ENCODE measurements around the gene YBX3. TPM values are rescaled to one million over a fixed set of nuclear protein-coding genes. Genes with fewer than 3 reads are reported as not detected.
A peak's percentile ranks its signal among the peaks of the same experiment; 100 is the strongest.

YBX3 gene
- total RNA-seq, 5 donors from 2014 or later (not counting 1 experiment from before 2014, with no cell fraction given), result 14.8 to 101 (median 44.2) TPM

- ATAC-seq (replicated peaks in 1 of 4) (no peak), DNase-seq (no peak)
- Histone ChIP-seq H3K27me3 (replicated peaks in 1 of 2; ENCODE audit: control insufficient read depth in 2 of 2, extremely low read depth in 1 of 2, insufficient read depth in 2 of 2, low read length in 1 of 2) (no peaks in the 10 kb centered on the region), H3K4me1 (ENCODE audit: control insufficient read depth in 1 of 2, extremely low read depth in 1 of 2, insufficient read depth in 2 of 2, low read length in 2 of 2) (peaks cover 0 to 3% of the 10 kb centered on the region in 2 experiments), H3K4me3 (ENCODE audit: control insufficient read depth in 1 of 2, extremely low read depth in 1 of 2, low read length in 1 of 2) (no peak overlapping the region), H3K36me3 (ENCODE audit: control insufficient read depth in 2 of 2, extremely low read depth in 1 of 2, insufficient read depth in 1 of 2, low read length in 1 of 2) (peaks cover 0 to 2% of the 10 kb centered on the region in 2 donors), H3K9me3 (no peaks in the 10 kb centered on the region), H3K27ac (ENCODE audit: low read length) (no peak overlapping the region)
- WGBS (ENCODE audit: insufficient coverage), result no CpG with 5 or more reads among the region's 2 CpGs
- H3K4me1 Mint-ChIP-seq, result peaks cover 13 to 15% (median 13%) of the 10 kb centered on the region in 3 donors
- H3K27me3 Mint-ChIP-seq, result no peaks in the 10 kb centered on the region
- H3K36me3 Mint-ChIP-seq, result no peaks in the 10 kb centered on the region
- no peaks in the 10 kb centered on the region for H3K9me3 Mint-ChIP-seq
- H3K4me3 Mint-ChIP-seq, result no peak overlapping the region
- H3K27ac Mint-ChIP-seq, result no peak overlapping the region
- CTCF ChIA-PET, result interaction anchor here in 1 of 2 donors (0.6 kb wide), 2 partner anchors 100 to 576 kb away, joined by 3 read pairs; no protein-coding TSS in a partner anchor
- POLR2A ChIA-PET, result no interaction called here
These were observed 26.0 kb downstream of the YBX3 start for GRCh38 chr12:10697156-10697555.

- ChIA-PET POLR2A (no interaction called here), CTCF (no interaction called here)
- Mint-ChIP-seq H3K9me3 (peaks cover 0 to 9% (median 2%) of the 10 kb centered on the region in 3 donors), H3K27me3 (peaks cover 1% of the 10 kb centered on the region in 2 donors), H3K4me1 (no peaks in the 10 kb centered on the region), H3K36me3 (peaks cover 5% of the 10 kb centered on the region), H3K4me3 (no peak overlapping the region), H3K27ac (no peak overlapping the region)
- DNase-seq (no peak), ATAC-seq (replicated peaks in 1 of 4) (no peak)
- Histone ChIP-seq H3K9me3 (no peaks in the 10 kb centered on the region), H3K27ac (ENCODE audit: low read length) (no peak overlapping the region), H3K36me3 (ENCODE audit: control insufficient read depth in 2 of 2, extremely low read depth in 1 of 2, insufficient read depth in 1 of 2, low read length in 1 of 2) (no peaks in the 10 kb centered on the region), H3K4me1 (ENCODE audit: control insufficient read depth in 1 of 2, extremely low read depth in 1 of 2, insufficient read depth in 2 of 2, low read length in 2 of 2) (no peaks in the 10 kb centered on the region), H3K27me3 (replicated peaks in 1 of 2; ENCODE audit: control insufficient read depth in 2 of 2, extremely low read depth in 1 of 2, insufficient read depth in 2 of 2, low read length in 1 of 2) (no peaks in the 10 kb centered on the region), H3K4me3 (ENCODE audit: control insufficient read depth in 1 of 2, extremely low read depth in 1 of 2, low read length in 1 of 2) (no peak overlapping the region)
- 67% methylated on average over 1 of the region's 2 CpGs for WGBS (ENCODE audit: insufficient coverage)
These were observed 32.2 kb downstream of the YBX3 start for GRCh38 chr12:10690906-10691305.

- Mint-ChIP-seq H3K4me3 (no peak overlapping the region), H3K27me3 (peaks cover 10 to 11% of the 10 kb centered on the region in 2 donors), H3K27ac (no peak overlapping the region), H3K4me1 (no peaks in the 10 kb centered on the region), H3K9me3 (peaks cover 0 to 9% (median 2%) of the 10 kb centered on the region in 3 donors), H3K36me3 (peaks cover 5% of the 10 kb centered on the region)
- no peak for DNase-seq
- Histone ChIP-seq H3K4me3 (ENCODE audit: control insufficient read depth in 1 of 2, extremely low read depth in 1 of 2, low read length in 1 of 2) (no peak overlapping the region), H3K36me3 (ENCODE audit: control insufficient read depth in 2 of 2, extremely low read depth in 1 of 2, insufficient read depth in 1 of 2, low read length in 1 of 2) (no peaks in the 10 kb centered on the region), H3K4me1 (ENCODE audit: control insufficient read depth in 1 of 2, extremely low read depth in 1 of 2, insufficient read depth in 2 of 2, low read length in 2 of 2) (no peaks in the 10 kb centered on the region), H3K27me3 (replicated peaks in 1 of 2; ENCODE audit: control insufficient read depth in 2 of 2, extremely low read depth in 1 of 2, insufficient read depth in 2 of 2, low read length in 1 of 2) (no peaks in the 10 kb centered on the region), H3K9me3 (no peaks in the 10 kb centered on the region), H3K27ac (ENCODE audit: low read length) (no peak overlapping the region)
- WGBS (ENCODE audit: insufficient coverage), result 100% methylated on average over 1 of the region's 2 CpGs
- ATAC-seq (replicated peaks in 1 of 4), result no peak
- ChIA-PET POLR2A (no interaction called here), CTCF (no interaction called here)
These were observed 34.0 kb downstream of the YBX3 start for GRCh38 chr12:10689146-10689545.

GRCh38 chr12:10688042-10688441 is 35.1 kb downstream of the YBX3 start:
- Histone ChIP-seq H3K27ac (ENCODE audit: low read length) (no peak overlapping the region), H3K4me1 (ENCODE audit: control insufficient read depth in 1 of 2, extremely low read depth in 1 of 2, insufficient read depth in 2 of 2, low read length in 2 of 2) (no peaks in the 10 kb centered on the region), H3K27me3 (replicated peaks in 1 of 2; ENCODE audit: control insufficient read depth in 2 of 2, extremely low read depth in 1 of 2, insufficient read depth in 2 of 2, low read length in 1 of 2) (no peaks in the 10 kb centered on the region), H3K4me3 (ENCODE audit: control insufficient read depth in 1 of 2, extremely low read depth in 1 of 2, low read length in 1 of 2) (no peak overlapping the region), H3K36me3 (ENCODE audit: control insufficient read depth in 2 of 2, extremely low read depth in 1 of 2, insufficient read depth in 1 of 2, low read length in 1 of 2) (no peaks in the 10 kb centered on the region), H3K9me3 (no peaks in the 10 kb centered on the region)
- H3K4me1 Mint-ChIP-seq, result no peaks in the 10 kb centered on the region
- no peak overlapping the region for H3K27ac Mint-ChIP-seq
- peaks cover 5% of the 10 kb centered on the region for H3K36me3 Mint-ChIP-seq
- H3K4me3 Mint-ChIP-seq, result no peak overlapping the region
- peaks cover 0 to 9% (median 2%) of the 10 kb centered on the region in 3 donors for H3K9me3 Mint-ChIP-seq
- ATAC-seq (replicated peaks in 1 of 4) (no peak), DNase-seq (no peak)
- H3K27me3 Mint-ChIP-seq, result peaks cover 10 to 11% of the 10 kb centered on the region in 2 donors
- POLR2A ChIA-PET, result no interaction called here
- CTCF ChIA-PET, result no interaction called here
- WGBS (ENCODE audit: insufficient coverage), result 100% methylated on average over 1 of the region's 1 CpG

- H3K9me3 Mint-ChIP-seq, result no peaks in the 10 kb centered on the region
- peak; percentile 32 to 87 (median 66) for DNase-seq
- Histone ChIP-seq H3K9me3 (no peaks in the 10 kb centered on the region), H3K27ac (ENCODE audit: low read length) (peak within 1 kb of the TSS; percentile 55), H3K4me1 (ENCODE audit: control insufficient read depth in 1 of 2, extremely low read depth in 1 of 2, insufficient read depth in 2 of 2, low read length in 2 of 2) (peaks cover 11 to 20% of the 10 kb centered on the region in 2 experiments), H3K36me3 (ENCODE audit: control insufficient read depth in 2 of 2, extremely low read depth in 1 of 2, insufficient read depth in 1 of 2, low read length in 1 of 2) (no peaks in the 10 kb centered on the region), H3K4me3 (ENCODE audit: control insufficient read depth in 1 of 2, extremely low read depth in 1 of 2, low read length in 1 of 2) (peak within 1 kb of the TSS; percentile 39 to 42), H3K27me3 (replicated peaks in 1 of 2; ENCODE audit: control insufficient read depth in 2 of 2, extremely low read depth in 1 of 2, insufficient read depth in 2 of 2, low read length in 1 of 2) (peaks cover 0 to 8% of the 10 kb centered on the region in 2 experiments)
- H3K27me3 Mint-ChIP-seq, result peaks cover 22 to 24% of the 10 kb centered on the region in 2 donors
- ChIA-PET CTCF (interaction anchor here (0.5 to 1.0 kb wide), 3 partner anchors 12 to 931 kb away, joined by 4 to 6 read pairs (median 4); no protein-coding TSS in a partner anchor), POLR2A (no interaction called here)
- H3K36me3 Mint-ChIP-seq, result no peaks in the 10 kb centered on the region
- H3K4me3 Mint-ChIP-seq, result peak within 1 kb of the TSS; percentile 74 to 80 (median 75)
- peak within 1 kb of the TSS; percentile 60 to 70 for H3K27ac Mint-ChIP-seq
- H3K4me1 Mint-ChIP-seq, result peaks cover 25 to 39% (median 38%) of the 10 kb centered on the region in 3 donors
- peak; percentile 74 to 83 (median 76) for ATAC-seq (replicated peaks in 1 of 4)
- 2% methylated on average over 25 of the region's 35 CpGs for WGBS (ENCODE audit: insufficient coverage)
These were observed 49.3 kb downstream of the YBX3 start, which contains the start of gene STYK1 for GRCh38 chr12:10673659-10674384. TSS of gene STYK1 (minus strand) at chr12:10674052. CDS start at chr12:10634618, 39,434 bp downstream.

- H3K27ac ChIP-seq (ENCODE audit: low read length), result peak overlapping the region; percentile 55
- peaks cover 34 to 47% (median 46%) of the 10 kb centered on the region in 3 donors for H3K4me1 Mint-ChIP-seq
- H3K4me3 ChIP-seq (ENCODE audit: control insufficient read depth in 1 of 2, extremely low read depth in 1 of 2, low read length in 1 of 2), result peak overlapping the region in 1 of 2 donors; percentile 42
- peaks cover 11 to 23% of the 10 kb centered on the region in 2 experiments for H3K4me1 ChIP-seq (ENCODE audit: control insufficient read depth in 1 of 2, extremely low read depth in 1 of 2, insufficient read depth in 2 of 2, low read length in 2 of 2)
- H3K36me3 Mint-ChIP-seq, result no peaks in the 10 kb centered on the region
- H3K27me3 ChIP-seq (replicated peaks in 1 of 2; ENCODE audit: control insufficient read depth in 2 of 2, extremely low read depth in 1 of 2, insufficient read depth in 2 of 2, low read length in 1 of 2), result peaks cover 0 to 8% of the 10 kb centered on the region in 2 experiments
- ChIA-PET CTCF (interaction anchor here in 1 of 2 donors (0.6 to 1.1 kb wide), 2 partner anchors 113 to 282 kb away, joined by 3 to 4 read pairs; no protein-coding TSS in a partner anchor), POLR2A (interaction anchor here in 1 of 2 donors (0.6 to 1.0 kb wide), 3 partner anchors 47 to 460 kb away, joined by 3 to 4 read pairs (median 4); partner anchors contain the start of gene MAGOHB)
- ATAC-seq (replicated peaks in 1 of 4), result peak; percentile 21 to 56 (median 37)
- DNase-seq, result peak in 31 of 35 experiments; percentile 4 to 69 (median 21)
- peaks cover 17 to 19% of the 10 kb centered on the region in 2 donors for H3K27me3 Mint-ChIP-seq
- no peaks in the 10 kb centered on the region for H3K9me3 Mint-ChIP-seq
- no peaks in the 10 kb centered on the region for H3K36me3 ChIP-seq (ENCODE audit: control insufficient read depth in 2 of 2, extremely low read depth in 1 of 2, insufficient read depth in 1 of 2, low read length in 1 of 2)
- no peaks in the 10 kb centered on the region for H3K9me3 ChIP-seq
- H3K27ac Mint-ChIP-seq, result peak overlapping the region; percentile 26 to 62
- no CpG with 5 or more reads among the region's 15 CpGs for WGBS (ENCODE audit: insufficient coverage)
- H3K4me3 Mint-ChIP-seq, result peak overlapping the region; percentile 74 to 80 (median 75)
These were observed 50.8 kb downstream of the YBX3 start for GRCh38 chr12:10672231-10672868.
